ENCODE results near the gene ENPP7.

Gene ENPP7

GRCh38 chr17:79704691-79705090 lies 26.1 kb upstream of the ENPP7 start:
- DNase-seq (ENCODE audit: low spot score): no peak

GRCh38 chr17:79705674-79706073 lies 25.1 kb upstream of the ENPP7 start:
- no peak for DNase-seq (ENCODE audit: low spot score)

GRCh38 chr17:79706931-79707850 lies 23.6 kb upstream of the ENPP7 start:
- DNase-seq (ENCODE audit: low spot score): no peak

- DNase-seq (ENCODE audit: low spot score): peak; percentile 66
Observed at GRCh38 chr17:79707931-79708891, 22.5 kb upstream of the ENPP7 start.

GRCh38 chr17:79711715-79712305 lies 18.9 kb upstream of the ENPP7 start:
- no peak for DNase-seq (ENCODE audit: low spot score)

GRCh38 chr17:79713391-79713790 lies 17.4 kb upstream of the ENPP7 start:
- DNase-seq (ENCODE audit: low spot score): no peak

- DNase-seq (ENCODE audit: low spot score): no peak
Observed at GRCh38 chr17:79714176-79715097, 16.3 kb upstream of the ENPP7 start.

- no peak for DNase-seq (ENCODE audit: low spot score)
Observed at GRCh38 chr17:79715098-79715942, 15.4 kb upstream of the ENPP7 start.

- no peak for DNase-seq (ENCODE audit: low spot score)
Observed at GRCh38 chr17:79715943-79716797, 14.6 kb upstream of the ENPP7 start.

- DNase-seq (ENCODE audit: low spot score): no peak
Observed at GRCh38 chr17:79720705-79721292, 9.9 kb upstream of the ENPP7 start.

- DNase-seq (ENCODE audit: low spot score): no peak
Observed at GRCh38 chr17:79721993-79722671, 8.6 kb upstream of the ENPP7 start.

GRCh38 chr17:79722787-79723186 lies 8.0 kb upstream of the ENPP7 start:
- no peak for DNase-seq (ENCODE audit: low spot score)

- peak; percentile 97 for DNase-seq (ENCODE audit: low spot score)
Observed at GRCh38 chr17:79728169-79728907, 2.4 kb upstream of the ENPP7 start.

- no peak for DNase-seq (ENCODE audit: low spot score)
Observed at GRCh38 chr17:79728908-79729471, 1.8 kb upstream of the ENPP7 start.

GRCh38 chr17:79729761-79730160 lies 982 bp upstream of the ENPP7 start:
- no peak for DNase-seq (ENCODE audit: low spot score)

- DNase-seq (ENCODE audit: low spot score): no peak
Observed at GRCh38 chr17:79730437-79730768, 340 bp upstream of the ENPP7 start.

GRCh38 chr17:79732254-79732653 lies 1.5 kb downstream of the ENPP7 start:
- no peak for DNase-seq (ENCODE audit: low spot score)

Data from AG08395 (cell line).